ENCODE data around the gene MRPL51. TPM values are rescaled to one million over a fixed set of nuclear protein-coding genes. Genes with fewer than 3 reads are reported as not detected.

Gene MRPL51
- total and polyA plus RNA-seq, 2 donors (not counting 1 experiment from before 2014, with no cell fraction given): 18.6 to 72.6 TPM

DNA sequence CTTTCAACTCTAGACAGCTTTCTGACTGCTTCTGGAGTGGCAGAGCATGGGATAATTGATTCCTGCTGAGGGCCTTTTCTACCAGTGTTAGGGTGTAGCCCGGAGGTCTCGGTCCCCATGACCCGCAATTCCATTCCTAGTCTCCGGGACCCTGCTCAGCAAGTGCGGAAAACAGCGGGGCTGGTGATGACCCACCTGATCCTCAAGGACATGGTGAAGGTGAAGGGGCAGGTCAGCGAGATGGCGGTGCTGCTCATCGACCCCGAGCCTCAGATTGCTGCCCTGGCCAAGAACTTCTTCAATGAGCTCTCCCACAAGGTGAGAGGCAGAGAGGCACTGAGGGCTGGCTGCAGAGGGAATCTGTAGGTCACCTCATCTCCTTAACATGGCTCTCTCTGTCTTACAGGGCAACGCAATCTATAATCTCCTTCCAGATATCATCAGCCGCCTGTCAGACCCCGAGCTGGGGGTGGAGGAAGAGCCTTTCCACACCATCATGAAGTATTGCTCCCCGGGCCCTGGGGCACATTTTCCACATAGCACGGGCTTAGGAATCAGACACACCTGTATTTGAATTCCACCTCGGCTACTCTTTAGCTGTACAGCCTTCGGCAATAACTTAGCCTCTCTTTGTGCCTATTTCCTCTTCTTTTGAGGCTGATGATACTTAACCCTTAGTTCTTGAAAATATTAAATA is 35.6 kb upstream of the MRPL51 start:
- peaks cover 16 to 18% of the 10 kb centered on the region in 2 donors for H3K4me1 ChIP-seq (ENCODE audit: control insufficient read depth in 2 of 2, insufficient read depth in 2 of 2, low read length in 2 of 2)
- ATAC-seq (ENCODE audit: low read depth) (no peak), DNase-seq (no peak)
- intact Hi-C loops (cut with micrococcal nuclease): no loop called here
- H3K27me3 Mint-ChIP-seq: no peaks in the 10 kb centered on the region
- H3K27me3 ChIP-seq (replicated peaks in 1 of 4; ENCODE audit: control extremely low read depth in 1 of 4, control insufficient read depth in 3 of 4, insufficient read depth in 4 of 4, low read length in 3 of 4): no peaks in the 10 kb centered on the region
- over 99% methylated on average over 15 of the region's 17 CpGs for WGBS (ENCODE audit: insufficient coverage)
- ChIA-PET POLR2A (no interaction called here), CTCF (interaction anchor here (1.1 kb wide), 1 partner anchor 63 kb away, joined by 3 read pairs; no protein-coding TSS in a partner anchor)
- H2AFZ ChIP-seq (ENCODE audit: insufficient read depth, low read depth, low read length, poor library complexity, severe bottlenecking): no peak overlapping the region
- no peaks in the 10 kb centered on the region for H3K79me2 ChIP-seq (ENCODE audit: control insufficient read depth, insufficient read depth, low read length)
- H3K4me2 ChIP-seq (replicated peaks; ENCODE audit: low read depth, low read length, poor library complexity, severe bottlenecking): no peak overlapping the region
- peaks cover 5 to 72% of the 10 kb centered on the region in 2 experiments for H3K36me3 ChIP-seq (replicated peaks in 1 of 2; ENCODE audit: control extremely low read depth in 1 of 2, control insufficient read depth in 1 of 2, extremely low read depth in 1 of 2, insufficient read depth in 2 of 2, low read length in 1 of 2)
- no peak overlapping the region for H3K27ac ChIP-seq (ENCODE audit: low read length in 2 of 2)
- H3K9ac ChIP-seq (ENCODE audit: low read length): no peak overlapping the region
- no peaks in the 10 kb centered on the region for H3K9me3 ChIP-seq (ENCODE audit: control extremely low read depth in 1 of 3, control insufficient read depth in 2 of 3, insufficient read depth in 1 of 3, low read length in 2 of 3)
- no peaks in the 10 kb centered on the region for H4K20me1 ChIP-seq (ENCODE audit: control insufficient read depth, insufficient read depth, low read length, poor library complexity, severe bottlenecking)
- H3K4me3 ChIP-seq (ENCODE audit: control extremely low read depth in 1 of 5, extremely low read depth in 1 of 5, insufficient read depth in 1 of 5, low read depth in 2 of 5, low read length in 4 of 5): no peak overlapping the region
- no peak overlapping the region for H3K4me3 Mint-ChIP-seq
- no peaks in the 10 kb centered on the region for H3K9me3 Mint-ChIP-seq (ENCODE audit: insufficient read depth)
- no peak overlapping the region for H3K27ac Mint-ChIP-seq
- TF ChIP-seq EZH2 (IDR thresholded peaks at IDR 0.05; ENCODE audit: borderline replicate concordance, insufficient read depth, low read depth, low read length, poor library complexity, severe bottlenecking): no peak
- TF ChIP-seq, protein P1, sequence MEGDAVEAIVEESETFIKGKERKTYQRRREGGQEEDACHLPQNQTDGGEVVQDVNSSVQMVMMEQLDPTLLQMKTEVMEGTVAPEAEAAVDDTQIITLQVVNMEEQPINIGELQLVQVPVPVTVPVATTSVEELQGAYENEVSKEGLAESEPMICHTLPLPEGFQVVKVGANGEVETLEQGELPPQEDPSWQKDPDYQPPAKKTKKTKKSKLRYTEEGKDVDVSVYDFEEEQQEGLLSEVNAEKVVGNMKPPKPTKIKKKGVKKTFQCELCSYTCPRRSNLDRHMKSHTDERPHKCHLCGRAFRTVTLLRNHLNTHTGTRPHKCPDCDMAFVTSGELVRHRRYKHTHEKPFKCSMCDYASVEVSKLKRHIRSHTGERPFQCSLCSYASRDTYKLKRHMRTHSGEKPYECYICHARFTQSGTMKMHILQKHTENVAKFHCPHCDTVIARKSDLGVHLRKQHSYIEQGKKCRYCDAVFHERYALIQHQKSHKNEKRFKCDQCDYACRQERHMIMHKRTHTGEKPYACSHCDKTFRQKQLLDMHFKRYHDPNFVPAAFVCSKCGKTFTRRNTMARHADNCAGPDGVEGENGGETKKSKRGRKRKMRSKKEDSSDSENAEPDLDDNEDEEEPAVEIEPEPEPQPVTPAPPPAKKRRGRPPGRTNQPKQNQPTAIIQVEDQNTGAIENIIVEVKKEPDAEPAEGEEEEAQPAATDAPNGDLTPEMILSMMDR (IDR thresholded peaks at IDR 0.05): no peak
- H3K4me1 Mint-ChIP-seq: peaks cover 18% of the 10 kb centered on the region

DNA sequence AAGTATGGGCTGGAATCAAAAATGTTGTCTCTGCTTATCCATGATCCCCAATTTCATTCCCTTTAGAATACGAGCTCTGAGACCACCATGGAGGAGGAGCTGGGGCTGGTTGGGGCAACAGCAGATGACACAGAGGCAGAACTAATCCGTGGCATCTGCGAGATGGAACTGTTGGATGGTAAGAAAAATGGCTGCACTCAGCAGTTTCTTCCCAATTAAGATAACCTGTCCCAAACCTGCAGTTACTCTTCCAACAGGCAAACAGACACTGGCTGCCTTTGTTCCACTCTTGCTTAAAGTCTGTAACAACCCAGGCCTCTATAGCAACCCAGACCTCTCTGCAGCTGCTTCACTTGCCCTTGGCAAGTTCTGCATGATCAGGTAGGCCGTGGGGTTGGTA is 34.6 kb upstream of the MRPL51 start:
- H4K20me1 ChIP-seq (ENCODE audit: control insufficient read depth, insufficient read depth, low read length, poor library complexity, severe bottlenecking): no peaks in the 10 kb centered on the region
- TF ChIP-seq EZH2 (IDR thresholded peaks at IDR 0.05; ENCODE audit: borderline replicate concordance, insufficient read depth, low read depth, low read length, poor library complexity, severe bottlenecking): no peak
- TF ChIP-seq, protein P1 (IDR thresholded peaks at IDR 0.05): no peak
- DNase-seq (no peak), ATAC-seq (ENCODE audit: low read depth) (no peak)
- H3K9me3 ChIP-seq (ENCODE audit: control extremely low read depth in 1 of 3, control insufficient read depth in 2 of 3, insufficient read depth in 1 of 3, low read length in 2 of 3): no peaks in the 10 kb centered on the region
- peaks cover 6 to 8% of the 10 kb centered on the region in 2 donors for H3K4me1 ChIP-seq (ENCODE audit: control insufficient read depth in 2 of 2, insufficient read depth in 2 of 2, low read length in 2 of 2)
- H3K36me3 ChIP-seq (replicated peaks in 1 of 2; ENCODE audit: control extremely low read depth in 1 of 2, control insufficient read depth in 1 of 2, extremely low read depth in 1 of 2, insufficient read depth in 2 of 2, low read length in 1 of 2): peaks cover 5 to 81% of the 10 kb centered on the region in 2 experiments
- no peaks in the 10 kb centered on the region for H3K79me2 ChIP-seq (ENCODE audit: control insufficient read depth, insufficient read depth, low read length)
- H2AFZ ChIP-seq (ENCODE audit: insufficient read depth, low read depth, low read length, poor library complexity, severe bottlenecking): no peak overlapping the region
- no peaks in the 10 kb centered on the region for H3K27me3 Mint-ChIP-seq
- no peak overlapping the region for H3K27ac ChIP-seq (ENCODE audit: low read length in 2 of 2)
- H3K4me2 ChIP-seq (replicated peaks; ENCODE audit: low read depth, low read length, poor library complexity, severe bottlenecking): no peak overlapping the region
- no peak overlapping the region for H3K9ac ChIP-seq (ENCODE audit: low read length)
- intact Hi-C loops (cut with micrococcal nuclease): no loop called here
- 93% methylated on average over 3 of the region's 4 CpGs for WGBS (ENCODE audit: insufficient coverage)
- H3K4me3 Mint-ChIP-seq: no peak overlapping the region
- no peaks in the 10 kb centered on the region for H3K27me3 ChIP-seq (replicated peaks in 1 of 4; ENCODE audit: control extremely low read depth in 1 of 4, control insufficient read depth in 3 of 4, insufficient read depth in 4 of 4, low read length in 3 of 4)
- POLR2A ChIA-PET: no interaction called here
- H3K27ac Mint-ChIP-seq: no peak overlapping the region
- peaks cover 10% of the 10 kb centered on the region for H3K4me1 Mint-ChIP-seq
- H3K9me3 Mint-ChIP-seq (ENCODE audit: insufficient read depth): no peaks in the 10 kb centered on the region
- H3K4me3 ChIP-seq (ENCODE audit: control extremely low read depth in 1 of 5, extremely low read depth in 1 of 5, insufficient read depth in 1 of 5, low read depth in 2 of 5, low read length in 4 of 5): no peak overlapping the region
- CTCF ChIA-PET: no interaction called here
